ENCODE results near the gene DCTN3. TPM values are rescaled to one million over a fixed set of nuclear protein-coding genes. Genes with fewer than 3 reads are reported as not detected.

DCTN3 gene
- total and polyA plus RNA-seq, 10 of the 15 experiments (the other 5 are each of a cell fraction or from before 2014, with no cell fraction given), result 19.0 to 120 (median 71.8) TPM

- Histone ChIP-seq H3K4me1 (ENCODE audit: control insufficient read depth, insufficient read depth, low read length) (peaks cover 4% of the 10 kb centered on the region; the same call in 1 of the 2 replicates), H3K79me2 (ENCODE audit: control insufficient read depth, insufficient read depth, low read length) (no peaks in the 10 kb centered on the region), H3K27ac (ENCODE audit: control insufficient read depth, insufficient read depth) (no peak overlapping the region), H2AFZ (ENCODE audit: control insufficient read depth, low read depth, low read length) (no peak overlapping the region), H3K9ac (ENCODE audit: control insufficient read depth, insufficient read depth, low read length) (no peak overlapping the region), H3K4me2 (ENCODE audit: control insufficient read depth, insufficient read depth) (no peak overlapping the region), H4K20me1 (ENCODE audit: control insufficient read depth, insufficient read depth) (no peaks in the 10 kb centered on the region), H3K4me3 (no peak overlapping the region), H3K9me3 (replicated peaks; ENCODE audit: control insufficient read depth, insufficient read depth, low read length) (no peaks in the 10 kb centered on the region), H3K36me3 (ENCODE audit: control insufficient read depth in 2 of 2, insufficient read depth in 2 of 2, low read length in 1 of 2) (no peaks in the 10 kb centered on the region), H3K27me3 (replicated peaks in 1 of 2; ENCODE audit: control insufficient read depth in 2 of 2, insufficient read depth in 2 of 2, low read length in 1 of 2) (no peaks in the 10 kb centered on the region)
- FAIRE-seq, result no peak
- in situ Hi-C loops (cut with MboI) (no loop called here), intact Hi-C loops (cut with micrococcal nuclease; ENCODE audit: unreplicated experiment) (no loop called here)
- TF ChIP-seq, protein P1, sequence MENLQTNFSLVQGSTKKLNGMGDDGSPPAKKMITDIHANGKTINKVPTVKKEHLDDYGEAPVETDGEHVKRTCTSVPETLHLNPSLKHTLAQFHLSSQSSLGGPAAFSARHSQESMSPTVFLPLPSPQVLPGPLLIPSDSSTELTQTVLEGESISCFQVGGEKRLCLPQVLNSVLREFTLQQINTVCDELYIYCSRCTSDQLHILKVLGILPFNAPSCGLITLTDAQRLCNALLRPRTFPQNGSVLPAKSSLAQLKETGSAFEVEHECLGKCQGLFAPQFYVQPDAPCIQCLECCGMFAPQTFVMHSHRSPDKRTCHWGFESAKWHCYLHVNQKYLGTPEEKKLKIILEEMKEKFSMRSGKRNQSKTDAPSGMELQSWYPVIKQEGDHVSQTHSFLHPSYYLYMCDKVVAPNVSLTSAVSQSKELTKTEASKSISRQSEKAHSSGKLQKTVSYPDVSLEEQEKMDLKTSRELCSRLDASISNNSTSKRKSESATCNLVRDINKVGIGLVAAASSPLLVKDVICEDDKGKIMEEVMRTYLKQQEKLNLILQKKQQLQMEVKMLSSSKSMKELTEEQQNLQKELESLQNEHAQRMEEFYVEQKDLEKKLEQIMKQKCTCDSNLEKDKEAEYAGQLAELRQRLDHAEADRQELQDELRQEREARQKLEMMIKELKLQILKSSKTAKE (IDR thresholded peaks at IDR 0.05; ENCODE audit: low read depth, poor library complexity, severe bottlenecking), result no peak
- no peak for TF ChIP-seq ZBED1 (IDR thresholded peaks at IDR 0.05; ENCODE audit: borderline replicate concordance)
- TF ChIP-seq SIN3A (IDR thresholded peaks at IDR 0.05; ENCODE audit: low read depth, low read length), result no peak
- no peak for TF ChIP-seq POLR2A (IDR thresholded peaks at IDR 0.05; ENCODE audit: low read depth, low read length)
- TF ChIP-seq NFXL1 (IDR thresholded peaks at IDR 0.05; ENCODE audit: borderline replicate concordance), result no peak
- no peak for TF ChIP-seq RBBP5 (conservative IDR thresholded peaks at IDR 0.05)
- POLR2A ChIA-PET, result no interaction called here
- RAD21 ChIA-PET (ENCODE audit: unreplicated experiment), result no interaction called here
- BruUV-seq (replicated peaks), result no TSS peak
- ATAC-seq, result no peak
- 68% methylated on average over 14 of the region's 14 CpGs for WGBS (ENCODE audit: insufficient coverage, insufficient replicate concordance, low lambda C conversion rate, missing lambda C conversion rate)
- DNase-seq (ENCODE audit: low read depth, low spot score), result no peak
- SMC1A ChIA-PET (ENCODE audit: uncharacterized antibody, unreplicated experiment), result no interaction called here
- CTCF ChIA-PET, result no interaction called here
Observed at GRCh38 chr9:34658461-34658860, 38.2 kb upstream of the DCTN3 start.

- no peak for FAIRE-seq
- no peak for TF ChIP-seq TCF7 (IDR thresholded peaks at IDR 0.05; ENCODE audit: borderline replicate concordance)
- no peaks in the 10 kb centered on the region for H3K27me3 ChIP-seq (replicated peaks in 1 of 2; ENCODE audit: control insufficient read depth in 2 of 2, insufficient read depth in 2 of 2, low read length in 1 of 2)
- no peak for ATAC-seq
- peaks cover 5% of the 10 kb centered on the region for H3K4me1 ChIP-seq (ENCODE audit: control insufficient read depth, insufficient read depth, low read length)
- H3K9ac ChIP-seq (ENCODE audit: control insufficient read depth, insufficient read depth, low read length), result no peak overlapping the region
- in situ Hi-C loops (cut with MboI), result no loop called here
- no peak overlapping the region for H2AFZ ChIP-seq (ENCODE audit: control insufficient read depth, low read depth, low read length)
- H3K4me3 ChIP-seq, result no peak overlapping the region
- no peak overlapping the region for H3K4me2 ChIP-seq (ENCODE audit: control insufficient read depth, insufficient read depth)
- ChIA-PET POLR2A (interaction anchor here (1.7 kb wide), 1 partner anchor 9 kb away, joined by 3 read pairs; no protein-coding TSS in a partner anchor), RAD21 (ENCODE audit: unreplicated experiment) (no interaction called here), CTCF (interaction anchor here (1.3 to 1.8 kb wide), 2 partner anchors 8 to 46 kb away, joined by 4 to 5 read pairs; no protein-coding TSS in a partner anchor), SMC1A (ENCODE audit: uncharacterized antibody, unreplicated experiment) (no interaction called here)
- DNase-seq (ENCODE audit: low read depth, low spot score), result no peak
- WGBS (ENCODE audit: insufficient coverage, insufficient replicate concordance, low lambda C conversion rate, missing lambda C conversion rate), result 19% methylated on average over 5 of the region's 5 CpGs
- no peaks in the 10 kb centered on the region for H3K9me3 ChIP-seq (replicated peaks; ENCODE audit: control insufficient read depth, insufficient read depth, low read length)
- intact Hi-C loops (cut with micrococcal nuclease; ENCODE audit: unreplicated experiment), result no loop called here
- H4K20me1 ChIP-seq (ENCODE audit: control insufficient read depth, insufficient read depth), result no peaks in the 10 kb centered on the region
- no TSS peak for BruUV-seq (replicated peaks)
- no peaks in the 10 kb centered on the region for H3K36me3 ChIP-seq (ENCODE audit: control insufficient read depth in 2 of 2, insufficient read depth in 2 of 2, low read length in 1 of 2)
- H3K79me2 ChIP-seq (ENCODE audit: control insufficient read depth, insufficient read depth, low read length), result no peaks in the 10 kb centered on the region
- H3K27ac ChIP-seq (ENCODE audit: control insufficient read depth, insufficient read depth), result no peak overlapping the region
Observed at GRCh38 chr9:34656992-34657391, 36.7 kb upstream of the DCTN3 start.

All from GM12878 (cell line).